Effector CD8-positive, alpha-beta T cell (primary cell): ENCODE data around the gene PGAM2.

Source experiments
- DNase-seq: peaks from one replicate; lab custom pipeline; 2025; lab: John Stamatoyannopoulos, UW

PGAM2 gene

DNA sequence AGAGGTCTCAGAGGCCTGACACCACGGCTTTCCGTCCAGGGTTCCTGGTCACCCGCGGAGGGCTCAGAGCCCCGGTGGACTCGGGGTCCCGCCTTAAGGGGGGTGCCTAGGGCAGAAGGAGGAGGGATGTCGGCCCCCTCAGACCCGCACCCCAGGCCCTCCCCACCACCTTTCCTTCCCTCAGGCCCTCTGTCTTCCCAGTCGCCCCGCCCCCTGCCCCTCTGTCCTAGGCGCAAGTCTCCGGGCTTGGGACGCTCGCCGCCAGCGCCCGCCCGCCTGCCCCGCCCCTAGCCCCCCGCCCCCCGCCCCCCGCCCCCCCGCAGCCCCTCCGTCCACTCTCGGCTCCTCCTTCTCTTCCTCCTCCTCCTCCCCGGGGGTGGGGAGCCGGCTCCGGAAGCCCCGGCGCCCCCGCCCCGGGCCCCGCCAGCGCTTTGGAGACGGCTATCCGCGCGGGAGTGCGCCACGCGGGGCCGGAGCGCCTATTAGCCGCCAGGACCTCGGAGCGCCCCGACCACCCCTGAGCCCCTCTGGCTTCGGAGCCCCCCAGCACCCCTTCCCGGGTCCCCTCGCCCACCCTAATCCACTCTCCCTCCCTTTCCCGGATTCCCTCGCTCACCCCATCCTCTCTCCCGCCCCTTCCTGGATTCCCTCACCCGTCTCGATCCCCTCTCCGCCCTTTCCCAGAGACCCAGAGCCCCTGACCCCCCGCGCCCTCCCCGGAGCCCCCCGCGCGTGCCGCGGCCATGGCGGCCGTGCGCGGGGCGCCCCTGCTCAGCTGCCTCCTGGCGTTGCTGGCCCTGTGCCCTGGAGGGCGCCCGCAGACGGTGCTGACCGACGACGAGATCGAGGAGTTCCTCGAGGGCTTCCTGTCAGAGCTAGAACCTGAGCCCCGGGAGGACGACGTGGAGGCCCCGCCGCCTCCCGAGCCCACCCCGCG is 38.8 kb upstream of the PGAM2 start, which contains the start of gene AEBP1:
Gene AEBP1 (plus strand): TSS at position 423 of the 937 bp plus-strand sequence. CDS start 321 bp downstream, at position 744.
- DNase-seq: no peak

DNA sequence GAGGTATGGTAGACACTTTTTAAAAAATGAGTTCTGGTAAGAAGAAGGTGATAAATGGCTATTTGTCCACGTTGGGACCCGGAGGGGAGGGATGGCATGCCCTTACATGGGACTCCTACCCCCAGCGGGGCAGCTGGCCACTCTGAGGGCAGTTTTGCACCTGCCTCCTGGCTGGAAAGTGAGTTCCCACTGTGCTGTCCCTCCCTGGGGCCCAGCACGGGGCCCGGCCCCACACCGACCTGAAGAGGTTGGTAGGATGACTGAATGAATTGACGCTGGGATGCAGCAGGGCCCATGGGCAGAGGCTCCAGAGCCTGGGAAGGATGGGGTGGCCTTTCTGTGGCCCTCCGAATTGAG is 38.2 kb upstream of the PGAM2 start:
- no peak for DNase-seq

DNA sequence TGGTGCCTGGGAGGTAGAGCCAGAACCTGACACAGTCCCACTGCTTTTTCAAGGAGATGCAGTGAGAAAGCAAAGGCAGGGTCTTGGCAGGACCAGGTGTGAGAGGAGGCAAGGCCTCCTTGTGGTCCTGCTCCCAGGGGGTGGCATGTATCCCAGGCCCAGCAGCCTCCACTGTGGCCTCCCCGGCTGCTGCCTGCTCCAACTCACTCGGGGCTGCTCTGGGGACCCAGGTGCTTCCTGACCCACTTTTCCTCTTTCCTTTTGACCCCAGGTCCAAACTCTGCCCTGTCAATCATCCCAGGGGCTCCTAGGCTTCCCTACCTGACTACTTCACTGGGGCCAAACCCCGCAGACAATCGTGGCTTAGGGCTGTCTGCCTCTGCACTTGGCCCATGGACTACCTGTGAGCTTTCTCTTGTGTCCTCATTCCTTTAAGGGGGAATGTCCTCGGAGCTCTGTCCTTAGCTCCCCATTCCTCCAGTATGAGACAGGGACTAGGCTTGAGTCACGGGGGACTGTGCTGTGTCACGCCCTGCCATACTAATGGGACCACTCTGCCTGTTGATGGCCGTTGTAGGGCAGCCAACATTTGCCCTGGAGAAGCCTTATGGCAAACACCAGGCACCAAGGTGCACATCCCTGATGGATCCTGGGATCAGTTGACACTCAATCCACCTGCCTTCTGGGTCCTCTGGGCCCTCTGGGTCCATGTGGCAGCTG is 37.6 kb upstream of the PGAM2 start:
- no peak for DNase-seq

DNA sequence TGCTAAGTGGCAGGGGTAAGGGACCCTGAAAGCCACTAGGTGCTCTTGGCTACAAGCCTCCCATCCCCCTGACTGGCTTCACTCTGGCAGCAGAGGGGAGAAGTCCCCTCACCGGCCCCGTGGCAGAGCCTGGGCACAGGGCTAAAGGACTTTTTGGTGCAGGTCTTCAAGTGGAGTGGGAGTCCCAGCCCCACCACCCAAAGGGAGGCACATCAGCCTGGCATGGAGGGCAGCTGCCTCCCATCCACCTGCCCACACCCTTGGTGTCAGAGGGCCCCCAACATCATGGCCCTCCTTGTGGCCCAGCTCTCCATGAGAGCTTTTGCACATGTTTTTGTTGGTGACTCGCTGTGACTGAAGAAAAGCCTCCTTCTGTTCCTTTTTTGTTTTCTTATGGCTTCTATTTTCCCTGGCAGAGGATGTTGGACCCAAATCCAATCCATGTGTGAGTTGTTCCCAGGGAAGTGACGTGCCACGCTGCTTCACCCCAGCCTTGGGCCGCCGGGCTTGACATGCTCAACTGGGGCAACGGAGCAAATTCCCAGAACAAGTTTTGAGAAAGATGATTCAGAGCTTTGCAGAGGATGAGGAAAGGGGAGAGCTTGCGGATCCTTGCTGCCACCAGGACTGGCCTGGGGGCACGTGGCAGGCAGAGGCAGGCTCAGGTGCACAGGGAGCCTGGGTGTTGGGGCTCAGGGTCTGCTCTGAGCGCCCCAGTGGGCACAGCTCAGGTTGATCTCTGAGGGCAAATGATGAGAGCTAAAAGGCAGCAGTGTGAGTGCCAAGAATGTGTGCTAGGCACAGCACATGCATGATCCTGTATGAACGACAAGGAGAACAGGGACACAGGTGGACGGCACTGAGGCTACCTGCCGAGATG is 36.8 kb upstream of the PGAM2 start:
- DNase-seq: no peak

DNA sequence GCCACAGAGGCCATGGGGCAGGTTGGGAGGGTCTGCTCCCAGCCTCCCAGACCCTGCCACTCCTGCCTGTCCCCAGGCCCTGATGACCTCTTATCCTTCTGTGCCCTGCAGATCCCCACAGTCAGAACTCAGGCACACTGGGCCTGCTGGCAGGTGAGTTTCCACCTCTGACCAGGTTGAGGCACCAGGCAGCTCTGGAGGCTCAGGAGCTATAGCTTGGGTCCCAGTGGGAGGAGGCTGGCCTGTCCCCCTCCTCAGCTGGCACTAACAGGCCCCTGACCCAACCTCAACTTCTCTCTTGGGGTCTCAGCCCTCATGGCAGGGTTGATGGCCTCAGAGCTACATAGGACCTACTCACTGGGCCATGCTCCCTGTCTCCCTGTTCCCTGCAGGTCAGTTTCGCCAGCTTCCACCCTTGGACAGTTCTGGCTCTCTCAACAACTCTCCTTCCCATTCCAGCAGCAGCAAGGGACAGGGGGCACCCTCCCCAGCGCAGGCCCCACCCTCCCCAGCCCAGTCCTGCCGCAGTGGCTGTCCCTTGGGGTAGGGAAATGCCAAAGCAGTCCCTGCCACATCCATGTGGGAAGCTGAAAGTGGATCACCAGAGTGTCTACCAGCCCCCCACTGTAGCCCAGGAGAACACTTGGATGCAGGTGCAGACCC is 36.1 kb upstream of the PGAM2 start:
- DNase-seq: no peak

DNA sequence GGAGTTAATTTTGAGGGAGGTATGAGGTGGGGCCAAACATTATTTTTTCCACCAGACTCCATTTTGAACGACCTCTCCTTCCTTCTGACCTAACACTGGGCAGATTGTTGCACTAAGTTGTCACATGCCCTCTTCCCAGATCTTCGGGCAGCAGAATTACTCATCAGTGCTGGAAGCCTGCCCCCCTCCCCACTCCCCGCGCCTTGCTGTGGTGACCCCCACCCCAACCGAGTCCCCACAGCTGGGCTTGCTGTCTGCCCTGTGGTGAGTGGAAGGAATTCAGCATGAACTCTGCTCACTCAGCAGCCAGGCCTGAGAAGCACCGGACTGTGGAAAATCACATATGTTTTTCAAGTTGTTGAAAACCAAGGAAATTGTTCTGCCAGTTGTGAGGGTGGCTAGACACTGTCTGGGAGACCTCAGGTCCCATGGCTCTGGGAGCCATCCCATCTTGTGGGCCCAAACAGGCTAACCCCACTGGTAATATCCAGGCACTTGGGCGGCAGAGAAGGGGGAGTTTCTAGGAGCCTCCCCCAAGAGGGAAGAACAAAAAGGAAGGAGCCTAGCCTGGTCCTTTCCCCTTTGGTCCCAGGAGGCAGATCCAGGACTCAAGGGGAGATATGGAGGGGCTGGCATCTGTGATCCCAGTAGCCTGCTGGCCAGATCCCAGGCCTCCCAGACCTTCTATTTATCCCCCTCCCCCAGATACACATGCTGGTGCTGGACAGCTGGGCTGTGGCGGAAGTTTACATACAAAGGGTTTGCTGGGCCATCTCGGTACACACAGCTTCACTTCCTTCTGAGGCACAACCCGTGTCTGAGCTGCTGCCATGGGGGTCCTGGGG is 35.3 kb upstream of the PGAM2 start:
- no peak for DNase-seq

DNA sequence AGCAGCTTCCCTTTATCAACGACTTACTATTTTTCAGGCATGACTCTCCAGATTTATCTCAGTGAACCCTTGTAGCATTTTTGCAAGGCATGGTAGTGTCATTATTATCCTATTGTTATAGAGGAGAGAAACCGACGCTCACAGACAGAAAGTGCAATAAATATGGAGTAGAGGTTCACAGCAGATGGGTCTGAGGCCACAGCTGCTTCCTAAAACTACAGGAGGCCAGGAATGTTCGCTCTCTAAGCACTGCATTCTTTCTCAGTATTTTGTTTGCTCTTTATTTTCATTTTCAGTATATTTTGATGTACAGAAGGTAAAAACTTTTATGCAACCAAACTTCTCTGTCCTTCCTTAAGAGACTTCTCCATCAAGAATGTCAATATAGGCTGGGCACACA is 34.3 kb upstream of the PGAM2 start:
- no peak for DNase-seq

DNA sequence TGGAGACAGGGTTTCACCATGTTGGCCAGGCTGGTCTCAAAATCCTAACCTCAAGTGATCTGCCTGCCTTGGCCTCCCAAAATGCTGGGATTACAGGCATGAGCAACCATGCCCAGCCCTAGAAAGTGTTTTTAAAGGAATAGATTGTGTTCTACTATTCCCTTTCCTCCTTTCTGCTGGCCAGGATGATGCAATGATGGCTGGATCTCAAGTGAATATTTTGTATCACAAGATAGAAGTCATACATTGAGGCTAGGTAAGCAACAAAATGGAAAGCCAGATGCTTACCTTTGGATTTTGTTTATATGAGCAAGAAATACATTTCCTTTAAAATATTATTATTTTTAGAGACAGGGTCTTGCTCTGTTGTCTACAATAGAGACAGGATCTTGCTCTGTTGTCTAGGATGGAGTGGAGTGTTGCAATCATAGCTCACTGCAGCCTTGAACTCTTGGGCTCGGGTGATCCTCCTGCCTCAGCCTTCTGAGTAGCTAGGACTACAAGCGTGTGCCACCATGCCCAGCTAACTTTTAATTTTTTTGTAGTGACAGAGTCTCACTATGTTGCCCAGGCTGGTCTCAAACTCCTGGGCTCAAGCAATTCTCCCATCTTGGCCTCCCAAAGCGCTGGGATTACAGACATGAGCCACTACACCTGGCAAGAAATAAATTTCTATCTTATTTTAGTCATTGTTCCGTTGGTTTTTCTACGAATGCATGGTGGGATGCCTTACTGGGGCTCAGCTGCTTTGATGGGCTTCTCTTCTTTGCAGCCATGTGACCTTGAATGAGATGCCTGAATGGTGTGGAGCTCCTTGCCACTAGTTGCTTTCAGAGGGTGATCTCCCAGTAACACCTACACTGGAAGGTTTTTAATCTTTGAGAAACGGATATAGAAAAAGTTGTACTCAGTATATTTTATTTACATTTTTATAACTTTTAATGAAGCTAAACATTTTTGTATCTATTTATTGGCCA is 33.0 kb upstream of the PGAM2 start:
- DNase-seq: no peak

DNA sequence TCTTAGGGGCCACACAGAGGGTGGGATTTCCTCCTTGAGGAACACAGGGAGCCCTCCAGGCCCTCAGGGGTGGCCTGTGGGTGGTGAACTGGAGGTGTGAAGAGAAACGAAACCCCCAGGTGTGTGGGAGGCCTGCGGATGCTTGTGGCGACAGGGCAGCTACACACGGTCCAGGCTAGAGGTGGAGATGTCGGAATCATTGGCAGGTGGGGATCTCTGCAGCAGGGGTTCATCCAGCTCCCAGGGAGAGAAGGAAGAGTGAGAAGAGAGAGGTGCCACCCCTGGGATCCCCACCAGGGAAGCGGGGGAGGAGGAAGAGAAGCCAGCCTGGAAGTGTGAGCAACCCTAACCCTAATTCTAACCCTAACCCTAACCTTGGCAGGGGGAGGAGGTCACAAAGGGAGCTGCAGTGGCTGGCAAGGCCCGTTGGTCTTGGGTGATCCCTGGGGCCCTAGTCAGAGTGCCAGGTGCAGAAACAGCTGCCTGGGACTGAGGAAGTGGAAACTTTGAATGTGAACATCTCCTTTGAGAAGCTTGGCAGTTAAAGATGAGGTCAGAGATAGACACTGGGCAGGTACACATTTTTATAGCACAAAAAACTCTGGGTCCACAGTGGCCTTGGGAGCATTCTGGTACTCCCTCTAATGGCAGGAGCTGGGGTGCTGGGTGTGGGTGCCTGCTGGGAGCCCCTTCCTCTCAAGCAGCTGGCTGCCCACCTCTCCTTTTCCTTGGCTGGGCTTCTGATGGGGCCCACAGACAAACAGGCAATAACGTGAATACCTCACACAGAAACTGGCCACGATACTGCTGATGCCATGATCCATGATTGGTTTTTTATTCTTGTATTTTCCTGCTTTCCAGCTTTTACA is 31.9 kb upstream of the PGAM2 start:
- DNase-seq: no peak

DNA sequence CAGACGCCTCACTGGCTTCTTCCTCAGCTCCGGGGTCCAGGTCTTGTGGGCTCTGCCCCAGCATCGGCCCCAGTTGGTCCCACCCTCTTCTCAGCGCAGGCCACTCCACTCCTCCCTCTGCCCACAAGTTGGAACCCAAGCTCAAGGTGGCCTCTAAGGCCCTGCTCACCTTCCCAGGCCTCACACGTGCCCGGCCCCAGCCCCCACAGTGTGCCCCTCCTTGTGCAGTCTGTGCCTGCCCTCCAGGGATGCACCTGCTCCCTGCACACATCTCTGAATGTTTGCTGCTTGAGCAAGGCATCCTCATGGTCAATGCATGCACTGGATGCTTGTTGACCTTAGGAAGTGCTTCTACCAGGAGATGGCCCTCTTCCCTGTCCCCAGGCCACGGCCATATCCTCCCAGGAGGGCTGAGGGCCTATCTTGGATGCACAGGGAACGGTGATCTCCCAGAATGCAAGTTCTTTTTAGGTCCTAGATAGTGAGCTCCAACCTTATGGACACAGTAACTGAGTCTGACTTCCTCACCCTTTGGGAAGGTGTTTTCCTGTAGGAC is 31.0 kb upstream of the PGAM2 start:
- DNase-seq: no peak

DNA sequence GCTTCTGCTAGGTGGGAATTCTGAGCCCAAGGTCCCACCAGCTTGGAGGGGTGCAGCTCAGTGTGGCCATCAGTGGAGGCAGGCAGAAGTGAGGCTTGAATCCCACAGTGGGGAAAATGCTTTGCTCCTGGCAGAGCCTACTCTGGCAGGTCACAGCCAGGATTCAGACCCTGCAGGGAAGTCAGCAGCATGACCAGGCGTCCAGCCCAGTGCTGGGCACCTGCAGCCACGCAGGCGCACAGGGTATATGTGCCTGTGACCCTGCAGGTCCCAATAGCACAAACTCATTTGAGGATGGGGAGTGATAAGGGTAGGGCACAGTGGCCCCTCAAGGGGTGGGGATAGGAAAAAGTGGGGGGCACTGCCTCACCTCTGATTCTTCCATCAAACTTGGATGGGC is 30.4 kb upstream of the PGAM2 start:
- DNase-seq: no peak

DNA sequence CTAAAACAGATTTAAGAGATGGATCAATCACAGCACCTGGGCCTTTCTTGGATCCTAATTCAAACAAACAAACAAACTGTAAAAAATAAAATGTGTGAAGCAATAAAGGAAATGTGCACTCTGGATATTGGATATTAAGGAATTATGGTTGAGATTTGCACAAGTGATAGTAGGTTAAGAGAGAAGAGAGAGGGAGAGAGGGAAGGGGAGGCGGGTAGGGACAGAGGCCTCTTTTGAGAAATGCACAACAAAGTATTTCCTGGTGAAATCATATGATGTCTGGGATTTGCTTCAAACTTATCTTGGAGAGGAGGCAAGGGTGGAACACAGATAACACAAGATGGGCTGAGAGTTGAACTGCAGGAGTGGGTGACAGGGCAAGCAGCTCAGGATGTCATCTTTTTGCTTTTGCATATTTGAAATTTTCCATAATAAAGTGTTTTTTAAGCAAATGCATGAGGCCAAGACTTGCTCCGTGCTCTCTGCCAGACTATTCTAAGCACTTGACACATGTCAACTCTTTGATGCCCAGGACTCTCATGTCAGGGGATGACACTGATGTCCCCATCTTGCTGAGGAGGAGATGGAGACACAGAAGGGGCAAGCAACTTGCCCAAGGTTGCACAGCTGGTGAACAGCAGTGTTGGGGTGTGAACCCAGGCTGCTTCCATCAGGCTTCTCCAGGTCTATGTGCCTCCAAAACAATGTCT is 29.7 kb upstream of the PGAM2 start:
- DNase-seq: no peak

DNA sequence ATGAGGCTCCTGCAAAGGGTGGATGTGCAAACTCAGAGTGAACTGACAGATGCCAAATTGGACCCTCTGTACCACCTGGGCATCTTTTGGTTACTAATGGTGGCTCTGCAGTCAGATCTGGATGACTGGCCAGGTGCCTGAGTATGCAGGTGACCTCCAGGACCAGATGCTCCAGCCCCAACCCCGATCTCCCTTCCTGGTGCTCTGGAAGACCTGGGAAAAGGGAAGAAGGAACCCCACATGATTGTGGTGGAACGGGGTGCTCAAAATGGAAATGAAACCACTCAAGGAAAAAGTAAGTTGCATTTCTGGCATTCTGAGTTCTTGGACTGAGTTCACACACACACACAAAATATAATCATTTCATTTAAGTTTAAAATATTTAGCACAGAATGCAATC is 29.0 kb upstream of the PGAM2 start:
- no peak for DNase-seq

DNA sequence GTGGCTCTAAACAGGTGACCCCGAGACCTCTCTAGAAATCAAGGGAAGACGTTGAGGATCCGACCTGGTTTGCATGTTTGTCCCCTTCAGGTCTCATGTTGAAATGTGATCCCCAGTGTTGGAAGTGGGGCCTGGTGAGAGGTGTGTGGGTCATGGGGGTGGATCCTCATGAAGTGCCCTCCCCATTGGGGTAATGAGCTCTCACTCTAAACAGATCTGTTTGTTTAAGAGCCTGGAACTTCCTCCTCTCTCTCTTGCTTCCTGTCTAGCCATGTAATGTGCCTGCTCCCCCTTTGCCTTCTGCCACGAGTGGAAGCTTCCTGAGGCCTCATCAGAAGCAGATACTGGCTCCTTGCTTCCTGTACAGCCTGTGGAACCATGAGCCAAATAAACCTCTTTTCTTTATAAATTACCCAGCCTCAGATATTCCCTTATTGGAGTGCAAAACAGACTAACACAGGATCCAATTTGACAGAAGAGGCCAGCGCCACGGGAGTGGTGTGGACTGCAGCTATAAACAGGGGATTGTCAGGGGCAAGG is 27.8 kb upstream of the PGAM2 start:
- no peak for DNase-seq

DNA sequence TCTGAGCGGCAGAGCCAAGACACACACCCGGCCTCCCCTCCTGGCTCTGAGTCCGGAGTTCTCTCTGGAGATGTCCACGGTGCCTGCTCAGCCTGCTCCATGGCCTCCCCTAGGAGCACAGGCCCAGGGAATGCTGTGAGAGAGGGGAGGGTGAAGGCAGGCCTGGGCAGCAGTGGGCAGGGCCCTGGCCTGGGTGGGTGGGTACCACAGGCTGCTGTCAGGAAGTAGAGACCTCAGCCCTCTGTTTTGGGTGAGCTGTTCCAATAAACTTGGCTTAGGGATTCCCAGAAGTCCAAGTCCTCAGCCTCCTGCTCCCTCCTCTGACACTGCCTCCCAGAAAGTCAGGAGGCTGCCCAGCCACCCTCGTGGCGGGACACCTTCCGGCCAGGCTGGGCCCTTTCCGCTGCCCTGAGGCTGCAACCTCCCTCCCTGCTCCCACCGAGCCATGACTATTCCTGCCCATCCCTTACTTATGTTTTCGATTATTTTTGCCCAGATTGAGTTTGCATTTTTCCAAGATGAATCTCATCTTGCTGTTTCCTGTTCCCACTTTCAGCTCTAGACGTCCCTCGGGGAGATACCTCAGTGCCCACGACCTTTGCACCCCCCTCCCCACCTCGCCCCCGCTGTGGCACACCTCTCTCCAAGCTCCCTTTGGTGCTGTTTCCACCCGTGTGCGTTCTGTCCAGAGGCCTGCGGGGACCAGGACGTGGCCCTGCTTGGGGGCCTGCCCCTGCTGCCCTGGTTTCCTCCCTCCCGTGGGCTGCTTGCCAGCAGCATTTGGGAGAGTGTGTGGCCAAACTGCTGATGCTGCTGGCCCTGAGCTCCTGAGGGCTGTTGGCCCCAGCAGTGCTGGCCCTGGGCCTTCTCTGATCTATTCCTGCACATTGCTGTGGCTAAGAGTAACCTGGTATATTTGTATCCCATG is 22.8 kb upstream of the PGAM2 start:
- no peak for DNase-seq

DNA sequence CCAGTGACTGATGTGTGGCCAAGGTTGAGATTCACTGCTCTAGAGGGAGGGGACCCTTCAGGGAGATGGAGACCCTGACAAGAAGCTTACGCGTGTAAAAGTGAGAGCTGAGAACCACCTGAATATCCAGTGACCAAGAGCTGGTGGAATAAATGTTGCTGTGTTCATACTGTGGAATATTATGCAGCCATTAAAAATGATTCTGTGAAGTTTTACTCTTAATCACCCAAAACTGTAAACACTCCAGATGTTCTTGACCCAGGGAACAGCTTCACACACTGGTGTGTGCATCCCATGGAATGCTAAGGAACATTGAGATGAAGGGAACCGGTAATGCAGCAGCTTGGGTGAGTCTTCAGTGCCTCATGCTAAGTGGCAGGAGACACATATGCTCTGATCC is 21.3 kb upstream of the PGAM2 start:
- no peak for DNase-seq
